Mammary epithelial cell (primary cell): ENCODE results near the gene TNF.

Source experiments
- EZH2 ChIP-seq: IDR thresholded peaks from 2 replicates; pipeline ENCODE4 v1.6.1; 2012; ENCODE audit warnings: low read length, inconsistent platforms, borderline replicate concordance
- TF ChIP-seq, protein P1 (sequence below), 2 donors: IDR thresholded peaks in 1 of 2; conservative IDR thresholded peaks in 1 of 2; 2 replicates each; pipeline ENCODE4 v1.5.1; 2011 to 2012; ENCODE audit warnings: inconsistent platforms in 2 of 2, low read length in 2 of 2, mild to moderate bottlenecking in 2 of 2, control low read depth in 1 of 2, low read depth in 1 of 2; ENCODE audit not compliant: insufficient read depth in 1 of 2; ENCODE audit errors: extremely low read depth in 1 of 2

DNA sequence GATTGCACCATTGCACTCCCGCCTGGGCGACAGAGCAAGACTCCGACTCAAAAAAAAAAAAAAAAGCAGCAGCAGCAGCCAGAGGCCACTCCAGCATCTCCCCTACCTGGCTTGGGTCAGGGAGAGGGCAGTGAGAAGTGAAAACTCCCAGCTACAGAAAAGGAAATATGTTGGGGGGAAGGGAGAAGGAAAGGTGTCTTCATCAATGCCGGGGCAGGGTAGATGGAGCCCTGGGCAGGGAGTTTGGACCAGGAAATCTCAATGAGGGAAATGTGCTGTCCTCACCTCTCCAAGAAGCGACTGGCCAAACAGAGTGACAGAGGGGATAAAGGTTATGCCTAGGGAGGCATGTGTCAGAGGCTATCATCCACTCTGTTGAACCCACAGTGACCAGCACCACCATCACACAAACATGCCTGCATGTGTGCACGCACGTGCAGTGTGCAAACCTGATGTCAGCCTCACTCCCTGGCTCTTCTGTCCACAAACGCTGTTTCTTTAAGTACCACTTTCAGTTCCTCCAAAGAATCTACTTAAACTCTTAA lies 38.8 kb downstream of the TNF start:
- TF ChIP-seq, protein P1, sequence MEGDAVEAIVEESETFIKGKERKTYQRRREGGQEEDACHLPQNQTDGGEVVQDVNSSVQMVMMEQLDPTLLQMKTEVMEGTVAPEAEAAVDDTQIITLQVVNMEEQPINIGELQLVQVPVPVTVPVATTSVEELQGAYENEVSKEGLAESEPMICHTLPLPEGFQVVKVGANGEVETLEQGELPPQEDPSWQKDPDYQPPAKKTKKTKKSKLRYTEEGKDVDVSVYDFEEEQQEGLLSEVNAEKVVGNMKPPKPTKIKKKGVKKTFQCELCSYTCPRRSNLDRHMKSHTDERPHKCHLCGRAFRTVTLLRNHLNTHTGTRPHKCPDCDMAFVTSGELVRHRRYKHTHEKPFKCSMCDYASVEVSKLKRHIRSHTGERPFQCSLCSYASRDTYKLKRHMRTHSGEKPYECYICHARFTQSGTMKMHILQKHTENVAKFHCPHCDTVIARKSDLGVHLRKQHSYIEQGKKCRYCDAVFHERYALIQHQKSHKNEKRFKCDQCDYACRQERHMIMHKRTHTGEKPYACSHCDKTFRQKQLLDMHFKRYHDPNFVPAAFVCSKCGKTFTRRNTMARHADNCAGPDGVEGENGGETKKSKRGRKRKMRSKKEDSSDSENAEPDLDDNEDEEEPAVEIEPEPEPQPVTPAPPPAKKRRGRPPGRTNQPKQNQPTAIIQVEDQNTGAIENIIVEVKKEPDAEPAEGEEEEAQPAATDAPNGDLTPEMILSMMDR (conservative IDR thresholded peaks at IDR 0.05 in 1 of 2, IDR thresholded peaks at IDR 0.05 in 1 of 2; ENCODE audit: extremely low read depth in 1 of 2, insufficient read depth in 1 of 2, low read depth in 1 of 2, low read length in 2 of 2), result no peak
- TF ChIP-seq EZH2, result no peak
